Sigmoid colon (tissue), 7 donors: ENCODE measurements around the gene DCTN5. TPM values are rescaled to one million over a fixed set of nuclear protein-coding genes. Genes with fewer than 3 reads are reported as not detected.
"Not testable (repeated sequence)": the region's sequence is repeated elsewhere in the genome, so short reads cannot be mapped to it uniquely, and the experiment has no call there.

Experiments used
- DNase-seq: peaks from one replicate; pipeline ENCODE4 v3.0.0-alpha.2; 2019
- H3K27ac ChIP-seq, 4 donors: fragments of 200-600 bp; sonication (generic); one replicate each; pipeline ENCODE4 v1.5.1; 2016 to 2019; ENCODE audit warnings: mild to moderate bottlenecking in 1 of 4
- H3K27me3 ChIP-seq, 3 donors: fragments of 200-600 bp; sonication (generic); one replicate each; pipeline ENCODE4 v1.5.1; 2019; ENCODE audit warnings: mild to moderate bottlenecking in 1 of 3
- H3K36me3 ChIP-seq, 4 donors: fragments of 200-600 bp; sonication (generic); one replicate each; pipeline ENCODE4 v1.5.1; 2016 to 2019
- H3K4me1 ChIP-seq, 4 donors: fragments of 200-600 bp; sonication (generic); one replicate each; pipeline ENCODE4 v1.5.1; 2017 to 2019
- H3K4me3 ChIP-seq, 4 donors: fragments of 200-600 bp; sonication (generic); one replicate each; pipeline ENCODE4 v1.5.1; 2017 to 2019; ENCODE audit warnings: mild to moderate bottlenecking in 2 of 4, moderate library complexity in 1 of 4
- H3K9me3 ChIP-seq, 4 donors: fragments of 200-600 bp in 3 of 4; sonication (generic) in 3 of 4; one replicate each; pipeline versions ENCODE4 v1.5.1 to v1.6.1; 2013 to 2019
- CTCF ChIP-seq, 4 experiments: fragments of 450-650 bp in 3 of 4; fragments of 200-600 bp in 1 of 4; IDR thresholded peaks; one replicate each; pipeline ENCODE4 v1.5.1; 2016 to 2019; ENCODE audit warnings: antibody characterized with exemption in 4 of 4, mild to moderate bottlenecking in 3 of 4, moderate library complexity in 2 of 4
- EP300 ChIP-seq, 4 donors: sonication (generic); formaldehyde crosslinking; IDR thresholded peaks; one replicate each; pipeline ENCODE4 v1.6.1; 2017; ENCODE audit warnings: antibody characterized with exemption in 4 of 4
- POLR2A ChIP-seq, 2 donors: fragments of 450-650 bp; IDR thresholded peaks; one replicate each; pipeline ENCODE4 v1.6.1; 2016; ENCODE audit warnings: antibody characterized with exemption in 2 of 2, mild to moderate bottlenecking in 2 of 2, moderate library complexity in 2 of 2
- POLR2AphosphoS5 ChIP-seq, 4 donors: sonication (generic); formaldehyde crosslinking; IDR thresholded peaks; one replicate each; pipeline ENCODE4 v1.6.1; 2017; ENCODE audit warnings: antibody characterized with exemption in 4 of 4
- WGBS, 2 donors: extraction: QIAGEN DNeasy Blood & Tissue Kit; methylation state at CpG; one replicate each; pipeline ENCODE4 v1.1.7; 2013; 5-methylcytosine and 5-hydroxymethylcytosine counted together
- intact Hi-C: fragments of 100-400 bp; cut with DNase I; formaldehyde crosslinking; loops from one replicate; pipeline ENCODE4 v1.15.1; 2023
- polyA plus RNA-seq, 3 donors: library from polyadenylated mRNA; stranded (reverse); fragments of 200-250 nt; gene quantifications; one replicate each; pipeline ENCODE4 v1.2.3, GENCODE V29; 2013
- total RNA-seq, 4 donors: library from RNA; depleted of rRNA; stranded (reverse); fragments of >200 nt; gene quantifications; one replicate each; pipeline ENCODE4 v1.1.0, GENCODE V29; 2016
- donor health status: healthy with polysubstance abuse.
- donor health status: Bipolar disorder and iron deficiency.
- donor health status: healthy.

DCTN5 gene
- total and polyA plus RNA-seq, 7 donors, result 13.2 to 41.4 (median 30.1) TPM

- Histone ChIP-seq H3K27ac (no peak overlapping the region), H3K4me3 (no peak overlapping the region), H3K27me3 (no peaks in the 10 kb centered on the region), H3K9me3 (no peaks in the 10 kb centered on the region), H3K4me1 (peaks cover 0 to 31% (median 16%) of the 10 kb centered on the region in 4 donors), H3K36me3 (peaks cover 0 to 30% (median 0%) of the 10 kb centered on the region in 4 donors)
- no peak for TF ChIP-seq POLR2A (IDR thresholded peaks at IDR 0.05)
- no peak for TF ChIP-seq EP300 (IDR thresholded peaks at IDR 0.05)
- no peak for TF ChIP-seq CTCF (IDR thresholded peaks at IDR 0.05)
- no peak for TF ChIP-seq POLR2AphosphoS5 (IDR thresholded peaks at IDR 0.05)
- intact Hi-C loops, result loop anchor here (2.0 kb wide), 1 partner anchor 44 kb away; the partner anchor contains the start of genes DCTN5 and PALB2
- WGBS, 2 donors, result 86 to 88% methylated on average over 11 of the region's 11 CpGs
- peak; percentile 29 for DNase-seq
Observed at GRCh38 chr16:23597003-23597756, 44.1 kb upstream of the DCTN5 start.

- TF ChIP-seq CTCF (IDR thresholded peaks at IDR 0.05) (no peak), POLR2A (IDR thresholded peaks at IDR 0.05) (no peak), POLR2AphosphoS5 (IDR thresholded peaks at IDR 0.05) (no peak), EP300 (IDR thresholded peaks at IDR 0.05) (no peak)
- intact Hi-C loops, result no loop called here
- Histone ChIP-seq H3K9me3 (no peaks in the 10 kb centered on the region), H3K27ac (no peak overlapping the region), H3K36me3 (peaks cover 4 to 84% (median 8%) of the 10 kb centered on the region in 4 donors), H3K27me3 (no peaks in the 10 kb centered on the region), H3K4me3 (no peak overlapping the region), H3K4me1 (no peaks in the 10 kb centered on the region)
- 88 to 89% methylated on average over 6 of the region's 6 CpGs for WGBS, 2 donors
- peak; percentile 10 for DNase-seq
Observed at GRCh38 chr16:23607726-23608125, 33.5 kb upstream of the DCTN5 start.

- Histone ChIP-seq H3K27ac (no peak overlapping the region), H3K36me3 (peaks cover 4 to 84% (median 9%) of the 10 kb centered on the region in 4 donors), H3K9me3 (no peaks in the 10 kb centered on the region), H3K4me3 (no peak overlapping the region), H3K27me3 (no peaks in the 10 kb centered on the region), H3K4me1 (no peaks in the 10 kb centered on the region)
- no peak for DNase-seq
- 86 to 92% methylated on average over 4 of the region's 4 CpGs for whole genome bisulfite sequencing, 2 donors
- intact Hi-C loops, result no loop called here
- TF ChIP-seq POLR2A (IDR thresholded peaks at IDR 0.05) (no peak), CTCF (IDR thresholded peaks at IDR 0.05) (no peak), EP300 (IDR thresholded peaks at IDR 0.05) (no peak), POLR2AphosphoS5 (IDR thresholded peaks at IDR 0.05) (no peak)
Observed at GRCh38 chr16:23608194-23608593, 33.1 kb upstream of the DCTN5 start.

GRCh38 chr16:23609929-23610328 lies 31.3 kb upstream of the DCTN5 start:
- Histone ChIP-seq H3K9me3 (no peaks in the 10 kb centered on the region), H3K36me3 (peaks cover 3 to 82% (median 7%) of the 10 kb centered on the region in 4 donors), H3K4me3 (no peak overlapping the region), H3K27me3 (no peaks in the 10 kb centered on the region), H3K4me1 (no peaks in the 10 kb centered on the region), H3K27ac (no peak overlapping the region)
- no peak for TF ChIP-seq POLR2A (IDR thresholded peaks at IDR 0.05)
- TF ChIP-seq POLR2AphosphoS5 (IDR thresholded peaks at IDR 0.05), result no peak
- no peak for DNase-seq
- WGBS, 2 donors, result 96 to 98% methylated on average over 1 of the region's 1 CpG
- intact Hi-C loops, result no loop called here

GRCh38 chr16:23610905-23611304 lies 30.4 kb upstream of the DCTN5 start:
- H3K27ac ChIP-seq, H3K4me3 ChIP-seq, H3K9me3 ChIP-seq, DNase-seq, intact Hi-C loops, H3K4me1 ChIP-seq, H3K27me3 ChIP-seq: not testable (repeated sequence)
- 97 to 99% methylated on average over 6 of the region's 6 CpGs for WGBS, 2 donors
- H3K36me3 ChIP-seq, result peaks cover 0 to 83% (median 6%) of the 10 kb centered on the region in 4 donors
